Prostate gland (tissue), 2 donors: ENCODE measurements around the gene PDE9A. TPM values are rescaled to one million over a fixed set of nuclear protein-coding genes. Genes with fewer than 3 reads are reported as not detected.

Source experiments
- DNase-seq: peaks from one replicate; pipeline ENCODE4 v3.0.0-alpha.2; 2019; ENCODE audit warnings: low spot score
- H3K27ac ChIP-seq, 2 donors: fragments of 200-600 bp; sonication (generic); 2 replicates each; pipeline ENCODE4 v1.5.1; 2017 to 2019
- H3K27me3 ChIP-seq: fragments of 200-600 bp; sonication (generic); replicated peaks from 2 replicates; pipeline ENCODE4 v1.5.1; 2019; ENCODE audit not compliant: insufficient read depth
- H3K36me3 ChIP-seq, 2 donors: fragments of 200-600 bp; sonication (generic); 1 replicate in 1 of 2; 2 replicates in 1 of 2; pipeline versions ENCODE4 v1.5.1 to v1.8.1; 2017 to 2019
- H3K4me1 ChIP-seq: fragments of 200-600 bp; sonication (generic); replicated peaks from 2 replicates; pipeline ENCODE4 v1.5.1; 2019
- H3K4me3 ChIP-seq, 2 donors: fragments of 200-600 bp; sonication (generic); 2 replicates each; pipeline ENCODE4 v1.5.1; 2017 to 2019
- H3K9me3 ChIP-seq: fragments of 200-600 bp; sonication (generic); 2 replicates; pipeline ENCODE4 v1.5.1; 2017
- CTCF ChIP-seq, 4 experiments: fragments of 200-600 bp in 2 of 4; fragments of 450-650 bp in 2 of 4; sonication (generic) in 2 of 4; IDR thresholded peaks; 1 replicate in 3 of 4; 2 replicates in 1 of 4; pipeline ENCODE4 v1.5.1; 2016 to 2019; ENCODE audit warnings: antibody characterized with exemption in 4 of 4, mild to moderate bottlenecking in 2 of 4, moderate library complexity in 2 of 4
- POLR2A ChIP-seq: fragments of 450-650 bp; IDR thresholded peaks from one replicate; pipeline ENCODE4 v1.6.1; 2016; ENCODE audit warnings: antibody characterized with exemption, mild to moderate bottlenecking
- POLR2AphosphoS5 ChIP-seq: sonication (generic); formaldehyde crosslinking; IDR thresholded peaks from one replicate; pipeline ENCODE4 v1.6.1; 2017; ENCODE audit warnings: antibody characterized with exemption
- WGBS: methylation state at CpG from one replicate; pipeline ENCODE4 v1.1.5; 2018; 5-methylcytosine and 5-hydroxymethylcytosine counted together
- intact Hi-C: fragments of 100-400 bp; cut with DNase I; formaldehyde crosslinking; loops from one replicate; pipeline ENCODE4 v1.14.2; 2022
- total RNA-seq, 2 donors: library from RNA; depleted of rRNA; stranded (reverse); fragments of >200 nt; gene quantifications; one replicate each; pipeline ENCODE4 v1.1.0, GENCODE V29; 2016

PDE9A gene
- total RNA-seq, 2 donors from 2014 or later: 80.0 to 93.6 TPM

GRCh38 chr21:42629933-42630589, 23.4 kb upstream of the PDE9A start:
- intact Hi-C loops: no loop called here
- DNase-seq: no peak

GRCh38 chr21:42630626-42631025, 22.8 kb upstream of the PDE9A start:
- TF ChIP-seq POLR2AphosphoS5 (no peak), CTCF (IDR thresholded peaks at IDR 0.05) (no peak), POLR2A (no peak)
- Histone ChIP-seq H3K4me3 (no peak overlapping the region), H3K9me3 (no peaks in the 10 kb centered on the region), H3K4me1 (no peaks in the 10 kb centered on the region), H3K36me3 (no peaks in the 10 kb centered on the region), H3K27ac (no peak overlapping the region), H3K27me3 (no peaks in the 10 kb centered on the region)
- no peak for DNase-seq
- 66% methylated on average over 9 of the region's 9 CpGs for WGBS
- intact Hi-C loops: no loop called here

More at GRCh38 chr21:42629933-42630589, 23.4 kb upstream of the PDE9A start:
- Histone ChIP-seq H3K4me1 (no peaks in the 10 kb centered on the region), H3K27ac (no peak overlapping the region), H3K27me3 (no peaks in the 10 kb centered on the region), H3K9me3 (no peaks in the 10 kb centered on the region), H3K36me3 (no peaks in the 10 kb centered on the region), H3K4me3 (no peak overlapping the region)
- no peak for TF ChIP-seq POLR2A
- no peak for TF ChIP-seq CTCF (IDR thresholded peaks at IDR 0.05)
- WGBS: 66% methylated on average over 9 of the region's 9 CpGs

- Histone ChIP-seq H3K36me3 (no peaks in the 10 kb centered on the region), H3K27ac (no peak overlapping the region), H3K4me1 (no peaks in the 10 kb centered on the region), H3K4me3 (no peak overlapping the region), H3K27me3 (no peaks in the 10 kb centered on the region), H3K9me3 (no peaks in the 10 kb centered on the region)
- intact Hi-C loops: no loop called here
- WGBS: 84% methylated on average over 5 of the region's 5 CpGs
- TF ChIP-seq CTCF (IDR thresholded peaks at IDR 0.05): no peak
- TF ChIP-seq POLR2A: no peak
- no peak for TF ChIP-seq POLR2AphosphoS5
- DNase-seq: no peak
These were observed 22.3 kb upstream of the PDE9A start for GRCh38 chr21:42631142-42631541.

- H3K4me3 ChIP-seq: no peak overlapping the region
- no peaks in the 10 kb centered on the region for H3K36me3 ChIP-seq
- no peaks in the 10 kb centered on the region for H3K27me3 ChIP-seq
- 93% methylated on average over 12 of the region's 12 CpGs for WGBS
- intact Hi-C loops: no loop called here
- H3K27ac ChIP-seq: no peak overlapping the region
- H3K4me1 ChIP-seq: no peaks in the 10 kb centered on the region
- no peak for DNase-seq
- TF ChIP-seq POLR2AphosphoS5 (no peak), POLR2A (no peak), CTCF (IDR thresholded peaks at IDR 0.05) (no peak)
- H3K9me3 ChIP-seq: no peaks in the 10 kb centered on the region
These were observed 21.1 kb upstream of the PDE9A start for GRCh38 chr21:42632336-42632751.
